Measurements from ENCODE around the gene C1orf52.

GRCh38 chr1:85277802-85278201 is 18.3 kb upstream of the C1orf52 start:
- TF ChIP-seq CTCF (IDR thresholded peaks at IDR 0.05; ENCODE audit: low read depth, low read length, poor library complexity, severe bottlenecking), result no peak
- no peak for TF ChIP-seq EZH2phosphoT487 (IDR thresholded peaks at IDR 0.05; ENCODE audit: borderline replicate concordance, low read length)
